ENCODE results near the gene ADAMTS9. TPM values are rescaled to one million over a fixed set of nuclear protein-coding genes. Genes with fewer than 3 reads are reported as not detected.

ADAMTS9 gene
- polyA plus RNA-seq, 2 of the 4 experiments (the other 2 are of a cell fraction): 0.34 to 1.1 TPM

- 32% methylated on average over 4 of the region's 4 CpGs for WGBS (ENCODE audit: missing lambda C conversion rate)
- CTCF ChIA-PET: no interaction called here
- Histone ChIP-seq H3K9me3 (no peaks in the 10 kb centered on the region), H3K4me3 (no peak overlapping the region), H3K4me2 (no peak overlapping the region), H3K4me1 (no peaks in the 10 kb centered on the region), H3K27ac (no peak overlapping the region)
- ATAC-seq (no peak), DNase-seq (ENCODE audit: low read depth in 1 of 2, low spot score in 1 of 2) (no peak), FAIRE-seq (no peak)
- POLR2A ChIA-PET: no interaction called here
- no peak for TF ChIP-seq E2F6 (IDR thresholded peaks at IDR 0.05; ENCODE audit: borderline replicate concordance, low read depth)
- no peak for TF ChIP-seq GATA3 (IDR thresholded peaks at IDR 0.05; ENCODE audit: borderline replicate concordance)
Measured at GRCh38 chr3:64680334-64680733, 7.5 kb downstream of the ADAMTS9 start.

GRCh38 chr3:64677961-64678716, 9.7 kb downstream of the ADAMTS9 start:
- FAIRE-seq: no peak
- CTCF ChIA-PET: no interaction called here
- Histone ChIP-seq H3K9me3 (no peaks in the 10 kb centered on the region), H3K4me1 (no peaks in the 10 kb centered on the region), H3K4me3 (no peak overlapping the region), H3K27ac (no peak overlapping the region), H3K4me2 (no peak overlapping the region)
- POLR2A ChIA-PET: no interaction called here
- DNase-seq (ENCODE audit: low read depth in 1 of 2, low spot score in 1 of 2): no peak
- WGBS (ENCODE audit: missing lambda C conversion rate): 54% methylated on average over 2 of the region's 2 CpGs
- ATAC-seq: no peak
- TF ChIP-seq MAX (IDR thresholded peaks at IDR 0.05): no peak
- TF ChIP-seq BCL3 (IDR thresholded peaks at IDR 0.05): no peak
- TF ChIP-seq E2F6 (IDR thresholded peaks at IDR 0.05; ENCODE audit: borderline replicate concordance, low read depth): no peak
- no peak for TF ChIP-seq POLR2A (IDR thresholded peaks at IDR 0.05; ENCODE audit: low read length)
- TF ChIP-seq HEYL (CRISPR knock-in tag; IDR thresholded peaks at IDR 0.05): no peak
- no peak for TF ChIP-seq TP53 (CRISPR knock-in tag; IDR thresholded peaks at IDR 0.05)
- TF ChIP-seq MYC (IDR thresholded peaks at IDR 0.05; ENCODE audit: borderline replicate concordance, low read length): no peak

GRCh38 chr3:64676831-64677230, 11.0 kb downstream of the ADAMTS9 start:
- no peaks in the 10 kb centered on the region for H3K9me3 ChIP-seq
- ChIA-PET POLR2A (no interaction called here), CTCF (no interaction called here)
- 76% methylated on average over 2 of the region's 2 CpGs for WGBS (ENCODE audit: missing lambda C conversion rate)
- ATAC-seq (no peak), FAIRE-seq (no peak), DNase-seq (ENCODE audit: low read depth in 1 of 2, low spot score in 1 of 2) (no peak)
- no peaks in the 10 kb centered on the region for H3K4me1 ChIP-seq
- no peak overlapping the region for H3K27ac ChIP-seq
- H3K4me2 ChIP-seq: no peak overlapping the region
- H3K4me3 ChIP-seq: no peak overlapping the region
- TF ChIP-seq CBX8 (IDR thresholded peaks at IDR 0.05) (no peak), NR3C1 (IDR thresholded peaks at IDR 0.05) (no peak), MAX (IDR thresholded peaks at IDR 0.05) (no peak), RNF2 (IDR thresholded peaks at IDR 0.05; ENCODE audit: borderline replicate concordance, low read depth) (no peak), POLR2AphosphoS2 (conservative IDR thresholded peaks at IDR 0.05; ENCODE audit: low read length) (no peak), PBX3 (IDR thresholded peaks at IDR 0.05) (no peak), ELK1 (IDR thresholded peaks at IDR 0.05; ENCODE audit: low read depth, low read length) (no peak), TFCP2L1 (CRISPR knock-in tag; IDR thresholded peaks at IDR 0.05) (no peak), SREBF2 (IDR thresholded peaks at IDR 0.05) (no peak), CTCF (IDR thresholded peaks at IDR 0.05) (no peak), EP300 (IDR thresholded peaks at IDR 0.05) (no peak), NPAS2 (CRISPR knock-in tag; IDR thresholded peaks at IDR 0.05; ENCODE audit: borderline replicate concordance) (no peak), KDM1A (IDR thresholded peaks at IDR 0.05; ENCODE audit: low read depth) (no peak), HMGXB4 (CRISPR knock-in tag; IDR thresholded peaks at IDR 0.05; ENCODE audit: borderline replicate concordance) (no peak), HOXA7 (CRISPR knock-in tag; IDR thresholded peaks at IDR 0.05) (no peak), BHLHE40 (IDR thresholded peaks at IDR 0.05; ENCODE audit: low read depth, low read length) (no peak), HDAC2 (IDR thresholded peaks at IDR 0.05) (no peak)
